Midbrain (tissue), 1 donor: ENCODE data around the gene AGPAT3.

Experiments used
- DNase-seq: peaks from one replicate; lab custom pipeline; 2025; lab: John Stamatoyannopoulos, UW

AGPAT3 gene

DNA sequence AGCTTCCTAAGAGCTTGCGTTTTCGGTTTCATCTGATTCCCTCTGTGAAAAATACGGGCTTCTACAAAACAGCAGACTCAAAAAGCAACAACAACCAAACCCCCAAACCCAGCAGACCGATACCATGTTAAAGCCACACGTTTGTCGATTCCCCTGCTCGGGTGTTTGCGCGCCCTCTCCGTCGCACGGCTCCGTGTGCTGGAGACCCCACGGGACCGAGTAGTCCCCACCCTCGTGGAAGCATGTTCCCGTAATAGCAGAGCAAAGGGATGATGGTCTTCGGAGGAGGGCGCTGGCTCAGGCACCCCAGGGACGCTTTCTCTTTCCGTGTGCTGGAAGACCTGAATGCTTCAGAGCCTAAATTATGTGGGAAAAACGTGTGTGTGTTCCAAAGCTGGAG lies 42.7 kb downstream of the AGPAT3 start:
- no peak for DNase-seq

DNA sequence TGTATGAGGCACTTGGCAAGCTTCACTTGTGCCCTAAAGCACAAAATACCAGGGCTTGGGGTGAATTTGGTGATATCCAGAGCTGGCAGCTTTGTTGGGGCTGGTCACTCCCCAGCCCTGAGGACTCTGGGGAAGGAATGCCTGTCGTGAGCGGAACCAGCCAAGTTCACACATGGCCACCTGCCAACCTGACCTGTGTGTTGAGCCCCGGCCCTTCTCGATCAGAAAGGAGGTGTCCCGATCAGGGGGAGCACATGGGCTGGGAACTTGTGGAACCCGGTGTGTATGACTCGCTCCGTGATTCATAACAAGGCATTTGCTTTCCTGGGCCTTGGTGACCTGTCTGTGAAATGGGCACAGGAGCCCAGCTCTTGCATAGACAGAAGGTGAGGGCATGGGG lies 43.1 kb downstream of the AGPAT3 start:
- no peak for DNase-seq

DNA sequence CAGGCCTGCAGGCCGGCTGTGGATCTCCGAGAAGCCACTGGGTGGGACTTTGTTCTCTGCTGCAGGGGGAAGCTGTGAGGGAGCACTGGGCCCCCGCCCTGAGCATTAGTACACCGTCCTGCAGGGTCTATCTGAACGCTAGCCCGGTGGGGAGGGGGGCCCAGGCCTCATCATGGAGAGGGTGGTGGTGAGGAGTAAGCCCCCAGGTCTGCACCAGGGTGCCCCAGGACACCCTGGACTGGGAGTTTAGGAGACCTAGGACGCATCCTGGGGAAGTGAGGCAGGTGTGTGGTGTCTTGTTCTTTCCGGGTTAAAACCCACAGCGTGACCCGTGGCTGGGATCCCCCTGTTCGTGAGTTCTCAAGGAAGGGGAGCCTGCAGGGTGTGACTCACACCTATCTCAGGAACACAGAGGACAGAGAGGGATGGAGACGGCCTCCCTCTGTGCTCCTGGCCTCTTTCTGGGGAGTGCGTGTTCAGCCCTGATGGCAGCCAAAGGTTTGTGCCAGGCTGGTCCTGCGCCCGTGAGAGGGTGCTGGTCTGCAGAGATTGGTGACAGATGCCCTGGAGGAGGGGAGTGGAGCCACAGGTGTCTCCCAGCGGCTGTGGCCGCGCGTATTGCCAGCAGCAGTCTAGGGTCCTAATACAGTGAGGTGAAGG lies 44.8 kb downstream of the AGPAT3 start:
- DNase-seq: no peak

DNA sequence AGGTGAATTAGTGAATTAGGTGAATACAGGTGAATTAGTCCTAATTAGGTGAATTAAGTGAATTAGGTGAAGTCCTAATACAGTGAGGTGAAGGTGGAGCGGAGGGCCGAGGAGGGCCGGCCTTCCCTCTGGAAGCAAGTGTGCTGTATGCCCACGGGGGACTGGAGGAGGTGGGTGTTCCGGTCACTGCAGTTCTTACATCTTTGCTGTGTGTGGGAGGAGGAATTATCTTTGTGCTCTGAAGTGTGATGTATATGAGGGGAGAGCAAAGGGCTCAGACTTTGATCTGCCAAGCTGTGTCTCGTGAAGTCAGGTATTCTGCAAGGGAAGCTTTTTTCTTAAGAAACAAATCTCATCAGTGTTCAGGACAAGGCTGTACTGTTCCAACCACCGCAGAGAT lies 45.4 kb downstream of the AGPAT3 start:
- DNase-seq: no peak

DNA sequence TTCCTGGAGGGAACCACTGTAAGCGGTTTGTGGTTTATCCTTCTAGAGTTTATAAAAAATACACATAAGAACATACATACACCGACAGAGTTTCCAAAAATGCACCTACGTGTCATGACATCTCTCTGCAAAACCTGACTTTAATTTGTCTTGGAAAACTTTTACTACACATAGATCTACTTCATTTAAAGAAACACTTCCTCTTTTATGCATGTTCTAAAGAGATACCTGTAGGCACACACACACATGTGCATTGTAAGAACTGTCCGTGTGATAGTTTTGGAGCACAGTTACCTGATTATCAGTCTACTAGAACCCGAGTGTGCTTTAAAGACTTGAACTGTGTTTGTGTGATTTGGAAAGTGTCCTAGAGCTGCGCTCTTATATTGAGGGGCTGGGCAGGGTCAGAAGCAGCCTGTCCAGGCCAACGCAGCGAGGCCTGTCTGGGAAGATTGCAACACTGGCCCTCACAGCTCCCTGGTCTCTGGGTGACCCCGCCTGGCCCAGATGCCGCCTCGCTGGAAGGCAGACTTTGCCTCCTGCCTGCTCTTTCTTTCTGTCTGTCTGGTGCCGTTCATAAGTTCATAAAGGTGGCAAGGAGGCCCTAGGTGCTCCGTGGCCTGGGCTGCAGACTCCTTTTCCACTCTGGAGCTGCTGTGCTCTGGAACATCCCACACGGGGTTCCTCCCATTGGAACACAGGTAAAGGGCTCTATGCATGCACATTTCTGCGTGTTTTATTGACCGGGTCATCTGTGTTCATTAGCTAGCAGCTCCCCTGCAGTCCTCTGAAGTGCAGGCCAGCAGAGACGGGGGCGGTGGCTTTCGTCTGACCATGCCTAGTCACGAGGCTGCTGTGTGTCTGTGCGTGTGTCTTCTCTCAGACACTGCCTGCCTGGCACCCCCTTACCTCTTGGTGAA lies 46.3 kb downstream of the AGPAT3 start:
- no peak for DNase-seq

DNA sequence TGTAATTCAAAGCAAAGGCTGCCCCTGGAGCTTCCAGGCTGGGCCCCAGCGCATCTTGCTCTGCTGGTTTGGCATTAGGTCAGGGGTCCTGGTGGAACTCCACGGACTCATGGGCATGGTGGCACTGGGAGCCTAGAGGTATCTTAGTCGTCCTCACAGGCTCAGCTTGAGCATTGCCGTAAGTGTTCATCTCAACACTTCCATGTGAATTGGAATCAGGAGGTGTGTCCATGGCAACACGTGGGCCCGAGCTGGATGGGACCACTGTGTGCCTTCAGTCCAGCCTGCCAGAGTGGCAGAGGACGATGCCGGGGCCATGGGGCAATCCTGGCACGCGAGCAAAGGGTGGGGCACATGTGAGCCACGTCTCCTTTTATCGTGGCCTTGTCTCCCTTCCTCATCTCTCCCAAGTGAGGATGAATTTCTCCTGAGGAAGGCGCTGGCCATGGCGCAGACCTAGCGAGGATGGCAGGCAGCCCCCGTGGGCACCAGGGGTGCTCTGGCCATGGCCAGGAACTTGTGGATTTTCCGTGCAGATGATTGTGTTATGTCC lies 47.0 kb downstream of the AGPAT3 start:
- no peak for DNase-seq

DNA sequence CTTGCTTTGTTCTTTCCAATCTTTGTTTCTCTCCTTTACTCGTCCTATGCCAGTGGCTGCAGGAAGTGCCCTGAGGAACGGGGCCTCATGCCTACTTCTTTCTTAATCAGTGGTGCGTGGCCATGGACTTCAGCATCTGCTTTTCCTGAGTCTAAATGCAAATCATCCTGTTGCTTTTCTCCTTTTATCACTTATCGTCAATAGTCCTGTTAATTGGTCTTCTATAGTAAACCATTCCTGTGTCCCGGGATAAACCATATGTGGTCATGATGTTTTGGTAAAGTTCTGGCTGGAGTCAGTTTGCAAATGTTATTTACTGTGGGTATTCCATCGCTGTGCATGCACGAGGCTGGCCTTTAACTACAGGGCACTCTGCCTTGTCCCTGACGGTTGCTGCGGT lies 47.5 kb downstream of the AGPAT3 start:
- DNase-seq: no peak

DNA sequence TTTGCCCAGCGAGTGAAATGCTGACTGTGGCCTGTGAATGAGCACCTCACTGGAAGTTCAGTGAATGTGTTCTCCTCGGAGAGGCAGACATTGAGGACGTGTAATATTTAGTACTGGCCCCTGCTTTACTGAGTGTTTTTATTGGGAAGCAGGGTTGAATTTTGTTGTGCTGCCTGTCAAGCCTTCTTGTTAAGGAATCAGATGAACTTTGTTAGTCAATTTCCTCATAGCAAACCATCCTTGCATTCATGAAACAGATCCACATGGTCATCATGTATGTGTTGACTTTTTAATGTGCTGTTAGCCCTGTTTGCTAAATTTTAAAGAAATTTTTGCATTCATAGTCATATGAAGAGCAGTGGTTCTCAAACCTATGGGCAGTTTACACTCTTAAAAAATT lies 47.9 kb downstream of the AGPAT3 start:
- DNase-seq: no peak

DNA sequence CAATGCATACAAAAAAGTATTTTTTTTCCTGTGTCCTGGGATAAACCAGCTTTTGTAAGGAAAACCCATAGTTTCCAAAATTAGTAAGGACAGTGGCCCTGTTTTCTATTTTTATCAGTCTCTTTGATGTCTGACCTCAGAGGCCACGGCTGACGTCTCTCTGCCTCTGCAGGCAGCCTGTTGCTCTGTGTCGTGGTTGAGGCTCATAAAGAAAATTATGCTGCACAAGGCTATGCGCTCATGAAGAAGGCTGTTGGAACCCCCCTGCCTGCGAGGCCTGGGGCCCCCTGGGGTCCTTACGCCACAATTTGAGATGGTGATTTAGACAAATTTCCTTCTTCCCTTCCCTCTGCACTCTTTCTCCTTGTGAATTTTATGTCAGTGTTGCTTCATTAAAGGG lies 48.9 kb downstream of the AGPAT3 start:
- no peak for DNase-seq

DNA sequence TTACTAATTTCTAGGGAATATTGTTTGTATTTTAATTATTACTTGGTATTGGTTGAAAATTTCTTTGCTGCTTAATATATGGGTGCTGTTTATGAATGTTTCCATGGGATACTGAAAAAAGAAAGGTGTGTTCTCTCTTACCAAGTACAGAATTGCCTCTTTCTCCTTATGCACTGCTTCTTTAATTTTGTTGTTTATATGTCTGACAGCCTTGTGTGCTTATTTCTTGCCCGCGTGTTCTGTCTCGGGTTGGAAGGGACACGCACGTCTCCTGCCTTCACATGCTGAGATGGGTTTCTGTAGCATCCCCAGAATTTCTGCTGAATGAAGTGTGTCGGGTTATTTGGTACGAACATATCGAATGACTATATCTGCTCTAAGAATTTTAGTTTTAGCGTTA lies 51.1 kb downstream of the AGPAT3 start:
- no peak for DNase-seq

DNA sequence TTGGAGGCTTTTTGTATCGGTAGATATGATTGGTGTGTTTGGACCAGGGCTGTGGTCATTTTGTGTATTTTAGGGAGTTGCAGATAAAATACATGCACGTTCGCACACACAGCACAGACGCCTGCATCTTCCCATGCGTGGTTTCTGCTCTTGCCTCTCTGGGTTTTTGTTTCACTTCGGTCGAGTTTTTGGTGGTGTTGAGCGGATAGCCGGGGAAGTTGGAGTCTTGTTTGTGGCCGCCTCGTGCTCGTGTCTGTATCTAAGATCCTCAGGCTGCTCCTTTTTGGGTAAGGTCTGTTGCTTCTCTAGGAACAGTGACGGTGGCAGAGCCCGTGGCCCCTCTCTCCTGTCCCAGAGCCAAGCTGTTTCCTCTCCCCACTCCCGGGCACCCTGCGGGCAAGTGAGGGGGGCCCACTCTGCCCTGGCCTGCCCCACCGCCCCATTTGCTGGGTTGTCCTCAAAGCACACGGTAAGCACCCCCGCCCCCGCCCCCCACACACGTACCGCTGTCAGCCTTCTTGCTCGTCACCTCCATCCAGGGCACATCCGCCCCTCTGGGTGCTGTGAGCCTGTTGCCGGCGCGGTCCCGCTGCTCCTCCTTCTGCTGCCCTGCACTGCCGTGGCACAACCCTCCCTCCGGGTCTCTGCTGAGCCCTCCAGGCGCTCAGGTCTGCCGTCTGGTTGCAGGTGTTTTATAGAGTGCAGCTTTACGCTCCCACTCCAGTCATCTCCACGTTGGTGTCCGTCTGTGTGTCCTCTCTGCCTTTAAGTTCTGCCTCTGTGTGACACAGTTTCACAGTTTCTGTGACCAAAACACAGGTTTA lies 51.9 kb downstream of the AGPAT3 start:
- DNase-seq: no peak

DNA sequence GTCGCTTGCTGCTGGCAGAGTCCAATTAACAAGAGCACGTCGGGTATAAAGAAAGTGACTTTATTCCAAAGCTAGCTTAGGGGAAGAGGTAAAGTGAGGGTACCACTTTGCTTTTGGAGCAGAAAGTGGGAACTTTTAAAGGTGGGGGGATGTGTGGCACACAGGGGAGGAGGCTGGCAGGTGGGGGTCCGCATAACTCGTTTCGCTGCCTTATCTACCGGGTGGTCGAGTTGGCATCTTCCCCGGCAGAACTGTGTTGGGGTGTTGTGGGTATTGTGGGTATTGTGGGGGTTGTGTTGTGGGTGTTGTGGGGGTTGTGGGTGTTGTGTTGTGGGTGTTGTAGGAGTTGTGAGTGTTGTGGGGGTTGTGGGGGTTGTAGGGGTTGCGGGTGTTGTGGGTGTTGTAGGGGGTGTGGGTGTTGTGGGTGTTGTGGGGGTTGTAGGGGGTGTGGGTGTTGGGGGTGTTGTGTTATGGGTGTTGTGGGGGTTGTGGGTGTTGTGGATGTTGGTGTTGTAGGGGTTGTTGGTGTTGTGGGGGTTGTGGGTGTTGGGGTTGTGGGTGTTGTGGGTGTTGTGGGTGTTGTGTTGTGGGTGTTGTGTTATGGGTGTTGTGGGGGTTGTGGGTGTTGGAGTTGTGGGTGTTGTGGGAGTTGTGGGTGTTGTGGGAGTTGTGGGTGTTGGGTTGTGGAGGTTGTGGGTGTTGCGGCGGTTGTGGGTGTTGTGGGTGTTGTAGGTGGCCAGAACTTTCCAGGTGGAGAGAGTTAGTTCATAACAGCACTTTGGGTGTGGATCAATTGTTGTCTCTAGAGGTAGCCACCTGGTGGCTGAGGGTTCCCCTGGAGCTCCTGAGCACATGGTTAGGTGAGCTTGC lies 52.7 kb downstream of the AGPAT3 start:
- DNase-seq: no peak

DNA sequence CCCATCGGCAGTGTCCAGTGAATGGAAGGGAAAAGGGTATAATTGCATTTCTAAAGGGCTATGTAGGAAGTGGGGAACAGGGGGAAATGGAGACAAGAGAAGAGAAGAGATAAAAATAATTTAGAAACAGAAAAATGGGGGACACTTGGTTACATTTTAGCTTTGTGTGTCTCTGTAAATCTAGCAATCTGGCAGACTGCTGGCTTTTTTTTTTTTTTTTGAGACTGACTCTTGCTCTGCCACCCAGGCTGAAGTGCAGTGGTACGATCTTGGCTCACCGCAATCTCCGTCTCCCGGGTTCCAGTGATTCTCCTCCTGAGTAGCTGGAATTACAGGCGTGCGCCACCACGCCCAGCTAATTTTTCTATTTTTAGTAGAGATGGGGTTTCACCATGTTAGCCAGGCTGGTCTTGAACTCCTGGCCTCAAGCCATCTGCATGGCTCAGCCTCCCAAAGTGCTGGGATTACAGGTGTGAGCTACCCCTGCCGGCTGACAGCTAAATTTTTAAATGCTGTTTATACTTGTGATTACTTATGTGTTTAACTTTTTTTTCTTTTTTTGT lies 53.4 kb downstream of the AGPAT3 start:
- no peak for DNase-seq

DNA sequence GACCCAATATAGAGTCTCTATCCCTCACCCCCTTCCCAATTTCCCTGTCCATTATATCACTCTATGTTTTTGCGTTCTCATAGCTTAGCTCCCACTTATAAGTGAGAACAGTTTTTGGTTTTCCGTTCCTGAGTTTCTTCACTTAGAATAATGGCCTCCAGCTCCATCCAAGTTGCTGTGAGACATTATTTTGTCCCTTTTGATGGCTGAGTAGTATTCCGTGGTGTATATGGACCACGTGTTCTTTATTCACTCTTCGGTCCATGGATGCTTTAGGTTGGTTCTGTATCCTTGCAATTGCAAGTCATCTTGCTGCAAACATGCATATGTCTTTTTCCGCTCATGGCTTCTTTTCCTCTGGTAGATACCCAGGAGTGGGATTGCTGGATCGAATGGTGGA lies 54.3 kb downstream of the AGPAT3 start:
- no peak for DNase-seq

DNA sequence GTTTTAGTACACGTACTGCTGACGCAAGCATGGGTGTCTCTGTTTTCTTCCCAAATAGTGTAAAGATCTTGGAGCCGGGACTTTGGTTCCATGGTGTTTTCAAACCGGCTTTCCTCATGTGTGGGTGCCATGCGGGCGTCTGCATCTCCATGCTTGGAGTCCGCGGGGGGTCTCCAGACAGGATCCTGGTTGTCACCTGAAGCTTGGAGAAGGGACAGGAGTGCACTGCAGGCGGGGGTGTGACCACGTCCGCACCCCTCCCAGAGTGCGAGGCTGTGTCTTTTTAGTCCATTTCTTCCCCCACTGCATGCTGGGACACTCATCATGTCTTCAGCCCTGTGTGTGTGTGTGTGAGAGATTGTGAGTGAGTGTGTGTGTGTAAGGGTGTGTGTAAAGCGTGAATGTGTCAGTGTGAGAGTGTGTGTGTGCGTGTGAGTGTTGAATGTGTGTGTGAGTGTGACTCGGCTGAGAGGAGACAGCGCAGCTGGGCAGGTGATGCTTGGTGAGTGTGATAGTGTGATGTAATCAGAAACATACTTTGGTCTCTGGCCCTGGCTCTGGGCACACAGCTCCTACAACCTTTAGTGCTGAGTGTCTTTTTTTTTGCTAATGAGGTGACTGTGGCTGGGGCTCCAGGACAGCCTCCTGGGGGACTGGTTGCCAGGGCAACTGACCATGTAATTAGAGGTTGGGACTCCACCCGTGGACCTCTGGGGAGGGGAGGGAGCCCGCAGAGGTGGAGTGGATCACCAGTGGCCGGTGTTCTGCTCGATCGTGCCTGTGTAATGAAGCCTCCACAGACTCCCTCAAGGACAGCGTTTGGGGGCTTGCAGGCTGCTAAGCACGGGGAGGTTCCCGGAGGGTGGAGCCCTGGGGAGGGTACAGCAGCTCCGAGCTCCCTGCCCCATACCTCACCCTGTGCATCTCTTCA lies 55.1 kb downstream of the AGPAT3 start:
- no peak for DNase-seq

DNA sequence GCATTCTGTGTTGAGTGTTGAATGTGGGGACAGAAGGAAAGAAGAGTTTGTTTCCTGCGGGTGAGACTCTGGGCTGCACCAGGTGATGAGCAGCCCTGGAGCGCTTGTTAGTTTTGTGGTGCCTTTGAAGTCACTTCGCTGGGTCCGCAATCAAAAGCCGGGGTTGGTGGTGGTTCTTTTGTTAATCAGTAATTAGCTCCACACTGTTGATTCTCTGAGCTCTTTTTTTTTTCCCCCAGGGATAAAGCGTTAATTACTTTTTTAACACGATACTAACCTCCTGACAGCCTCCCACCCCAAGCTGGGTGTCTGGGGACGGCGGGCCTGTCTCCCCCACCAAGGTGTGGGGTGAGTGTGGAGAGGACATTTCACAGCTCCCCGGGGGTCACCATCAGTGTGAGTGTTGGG lies 56.6 kb downstream of the AGPAT3 start:
- no peak for DNase-seq

DNA sequence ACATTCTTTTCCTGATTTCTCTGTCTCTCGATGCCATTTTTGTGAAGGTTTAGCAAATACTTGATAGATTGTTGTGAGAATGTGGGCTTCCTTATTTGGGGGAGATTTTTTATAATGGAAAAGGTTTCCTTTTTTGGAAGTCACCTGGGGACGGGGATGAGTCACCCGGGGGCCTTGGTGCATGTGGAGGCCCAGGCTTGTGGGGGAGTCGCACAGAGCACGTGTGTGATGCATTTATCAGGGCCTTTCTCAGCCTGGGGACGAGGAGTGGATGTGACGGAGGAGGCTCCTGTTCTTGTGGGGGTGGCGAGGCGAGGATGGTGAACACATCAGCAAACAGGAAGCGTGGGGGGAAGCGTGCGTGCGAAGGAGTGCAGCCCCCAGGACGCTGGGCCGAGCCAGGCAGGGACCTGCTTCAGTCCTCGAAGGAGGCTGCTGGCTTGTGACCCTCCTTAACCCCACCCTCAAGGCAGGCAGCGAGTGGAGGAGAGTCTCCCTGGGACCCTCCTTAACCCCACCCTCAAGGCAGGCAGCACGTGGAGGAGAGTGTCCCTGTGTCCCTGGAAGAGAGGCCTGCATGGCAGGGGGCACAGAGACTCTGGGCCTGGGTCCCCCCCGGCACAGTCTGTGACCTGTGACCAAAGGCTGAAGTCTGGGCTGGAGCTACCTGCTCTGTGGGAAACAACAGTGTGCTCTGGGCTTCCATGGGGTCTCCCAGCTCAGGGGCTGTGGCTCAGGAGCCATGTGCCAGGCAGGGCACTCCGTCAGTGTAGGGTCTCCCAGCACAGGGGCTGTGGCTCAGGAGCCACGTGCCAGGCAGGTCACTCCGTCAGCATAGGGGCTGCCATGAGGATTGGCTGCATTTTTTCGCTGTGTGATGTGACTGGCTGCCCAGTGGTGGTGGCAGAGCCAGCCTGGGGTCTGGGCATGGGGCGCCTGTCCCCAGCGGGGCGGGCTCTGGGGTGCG lies 57.2 kb downstream of the AGPAT3 start:
- no peak for DNase-seq

DNA sequence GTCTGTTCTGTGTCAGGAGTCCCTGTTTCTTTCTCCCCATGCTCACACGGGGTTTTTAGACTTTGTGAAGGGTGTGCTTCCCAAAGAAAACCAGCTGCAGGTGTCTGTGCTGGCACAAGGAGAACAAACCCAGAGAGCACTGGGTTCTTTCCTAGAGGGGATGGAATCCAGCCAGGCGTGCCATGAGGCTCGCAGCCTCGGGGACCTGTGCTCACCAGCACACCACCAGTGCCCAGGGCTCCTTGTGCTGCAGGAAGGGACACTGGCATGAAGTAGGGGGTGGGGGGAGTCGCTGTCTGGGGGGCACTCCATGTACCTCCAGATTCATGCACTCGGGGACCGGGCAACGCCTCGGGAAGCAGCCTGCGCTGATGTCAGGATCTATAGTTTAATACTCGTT lies 57.9 kb downstream of the AGPAT3 start:
- no peak for DNase-seq

DNA sequence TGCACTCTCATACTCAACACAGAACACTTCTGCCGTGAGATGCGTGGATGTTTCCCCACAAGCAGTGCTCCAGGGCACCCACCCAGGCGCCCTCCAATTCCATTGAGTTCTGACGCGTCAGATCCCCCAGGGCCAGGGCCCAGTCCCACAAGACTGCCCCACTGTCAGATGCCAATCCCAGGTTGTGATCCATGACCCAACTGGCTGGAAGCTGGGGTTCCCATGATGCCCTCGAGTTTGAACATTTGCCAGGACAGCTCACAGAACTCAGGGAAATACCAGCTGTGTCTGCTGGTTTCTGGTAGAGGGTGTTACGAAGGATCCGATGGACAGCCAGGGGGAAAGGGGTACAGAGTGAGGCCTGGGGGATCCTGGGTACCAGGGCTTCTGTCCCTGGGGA lies 58.4 kb downstream of the AGPAT3 start:
- peak; percentile 63 for DNase-seq
